B cell (primary cell): ENCODE measurements around the gene MYH7B. TPM values are rescaled to one million over a fixed set of nuclear protein-coding genes. Genes with fewer than 3 reads are reported as not detected.

Source experiments
- ATAC-seq: fragments of 200-7000 bp; cut with Tn5 transposase; one replicate; pipeline ENCODE4 v1.10.0; 2021; ENCODE audit warnings: low read depth, mild to moderate bottlenecking, moderate number of reproducible peaks, moderate library complexity
- CTCF ChIA-PET: fragments of 350-600 bp; sonication (Branson Sonifier 250); formaldehyde crosslinking; loops from one replicate; lab custom pipeline; 2021; ENCODE audit warnings: antibody characterized with exemption, inconsistent platforms; lab: Charles Lee
- POLR2A ChIA-PET: fragments of 350-600 bp; sonication (Branson Sonifier 250); formaldehyde crosslinking; loops from one replicate; lab custom pipeline; 2021; ENCODE audit warnings: antibody characterized with exemption; lab: Charles Lee
- DNase-seq: peaks from one replicate; pipeline ENCODE4 v3.0.0; 2013
- H2AFZ ChIP-seq: 2 replicates; pipeline ENCODE4 v1.6.1; 2012; ENCODE audit warnings: mild to moderate bottlenecking, low read depth, low read length; ENCODE audit not compliant: insufficient read depth, poor library complexity, severe bottlenecking
- H3K27ac ChIP-seq, 2 donors: 1 replicate in 1 of 2; 2 replicates in 1 of 2; pipeline ENCODE4 v1.5.1; 2012 to 2013; ENCODE audit warnings: low read length in 2 of 2, mild to moderate bottlenecking in 2 of 2, moderate library complexity in 1 of 2
- H3K27me3 ChIP-seq, 4 experiments: fragments of 200-600 bp in 1 of 4; sonication (generic) in 1 of 4; replicated peaks in 1 of 4; 1 replicate in 2 of 4; 2 replicates in 2 of 4; pipeline versions ENCODE4 v1.6.1 to v1.7.0; 2013 to 2016; ENCODE audit warnings: low read length in 3 of 4, mild to moderate bottlenecking in 2 of 4, mixed read lengths in 1 of 4, moderate library complexity in 1 of 4; ENCODE audit not compliant: insufficient read depth in 4 of 4, control insufficient read depth in 3 of 4; ENCODE audit errors: control extremely low read depth in 1 of 4
- H3K36me3 ChIP-seq, 2 experiments: replicated peaks in 1 of 2; 1 replicate in 1 of 2; 2 replicates in 1 of 2; pipeline versions ENCODE4 v1.6.1 to v1.7.1; 2013; ENCODE audit warnings: low read length in 1 of 2; ENCODE audit not compliant: insufficient read depth in 2 of 2, control insufficient read depth in 1 of 2; ENCODE audit errors: control extremely low read depth in 1 of 2, extremely low read depth in 1 of 2
- H3K4me1 ChIP-seq, 2 donors: fragments of 200-600 bp in 1 of 2; sonication (generic) in 1 of 2; 1 replicate in 1 of 2; 2 replicates in 1 of 2; pipeline versions ENCODE4 v1.5.1 to v1.6.1; 2013 to 2017; ENCODE audit warnings: low read length in 2 of 2; ENCODE audit not compliant: control insufficient read depth in 2 of 2, insufficient read depth in 2 of 2
- H3K4me2 ChIP-seq: replicated peaks from 2 replicates; pipeline ENCODE3; 2012; ENCODE audit warnings: mild to moderate bottlenecking, low read depth, low read length; ENCODE audit not compliant: poor library complexity, severe bottlenecking
- H3K4me3 ChIP-seq, 5 experiments: fragments of 200-600 bp in 1 of 5; sonication (generic) in 1 of 5; 1 replicate in 3 of 5; 2 replicates in 2 of 5; pipeline versions ENCODE4 v1.5.1 to v1.7.0; 2011 to 2016; ENCODE audit warnings: low read length in 4 of 5, mild to moderate bottlenecking in 4 of 5, low read depth in 2 of 5, control low read depth in 1 of 5, moderate library complexity in 1 of 5; ENCODE audit not compliant: insufficient read depth in 1 of 5; ENCODE audit errors: control extremely low read depth in 1 of 5, extremely low read depth in 1 of 5
- H3K79me2 ChIP-seq: fragments of 200-600 bp; sonication (generic); one replicate; pipeline ENCODE4 v1.6.0; 2016; ENCODE audit warnings: low read length; ENCODE audit not compliant: control insufficient read depth, insufficient read depth
- H3K9ac ChIP-seq: fragments of 200-600 bp; sonication (generic); 2 replicates; pipeline ENCODE4 v1.6.1; 2017; ENCODE audit warnings: mild to moderate bottlenecking, low read length, moderate library complexity
- H3K9me3 ChIP-seq, 3 donors: one replicate each; pipeline versions ENCODE4 v1.6.1 to v1.7.1; 2013; ENCODE audit warnings: low read length in 2 of 3; ENCODE audit not compliant: control insufficient read depth in 2 of 3, insufficient read depth in 1 of 3; ENCODE audit errors: control extremely low read depth in 1 of 3
- H4K20me1 ChIP-seq: 2 replicates; pipeline ENCODE4 v1.6.0; 2012; ENCODE audit warnings: mild to moderate bottlenecking, low read length; ENCODE audit not compliant: insufficient read depth, control insufficient read depth, poor library complexity, severe bottlenecking
- H3K27ac Mint-ChIP-seq: one replicate; pipeline ENCODE4 v1.8.0; 2021; ENCODE audit warnings: mixed read lengths
- H3K27me3 Mint-ChIP-seq: one replicate; pipeline ENCODE4 v1.8.0; 2021; ENCODE audit warnings: mixed read lengths
- H3K4me1 Mint-ChIP-seq: one replicate; pipeline ENCODE4 v1.8.0; 2021; ENCODE audit warnings: mixed read lengths
- H3K4me3 Mint-ChIP-seq: one replicate; pipeline ENCODE4 v1.8.0; 2021; ENCODE audit warnings: mixed read lengths
- H3K9me3 Mint-ChIP-seq: one replicate; pipeline ENCODE4 v1.8.0; 2022; ENCODE audit warnings: mixed read lengths; ENCODE audit not compliant: insufficient read depth
- EZH2 ChIP-seq: IDR thresholded peaks from 2 replicates; pipeline ENCODE4 v1.6.1; 2012; ENCODE audit warnings: borderline replicate concordance, low read depth, mild to moderate bottlenecking, moderate library complexity, low read length; ENCODE audit not compliant: insufficient read depth, poor library complexity, severe bottlenecking
- WGBS: methylation state at CpG from one replicate; pipeline ENCODE4 v1.1.5; 2013; ENCODE audit warnings: missing lambda C conversion rate; ENCODE audit not compliant: insufficient coverage; 5-methylcytosine and 5-hydroxymethylcytosine counted together
- intact Hi-C: fragments of 100-400 bp; cut with micrococcal nuclease; formaldehyde crosslinking; loops from one replicate; pipeline ENCODE4 v1.10.0; 2022
- polyA plus RNA-seq: library from polyadenylated mRNA; depleted of rRNA; stranded (reverse); fragments of >200 nt; gene quantifications from 2 replicates; pipeline ENCODE4 v1.2.3, GENCODE V29; 2012
- total RNA-seq, 2 donors: library from RNA; stranded (reverse); fragments of 120-200 nt in 1 of 2; gene quantifications; 1 replicate in 1 of 2; 2 replicates in 1 of 2; pipeline versions ENCODE4 v1.2.3 to v1.2.4, GENCODE V29; 2013 to 2022
- TF ChIP-seq, protein P1 (sequence below): fragments of 200-600 bp; IDR thresholded peaks from one replicate; pipeline ENCODE4 v1.8.0; 2022; ENCODE audit warnings: antibody characterized with exemption, mild to moderate bottlenecking

MYH7B gene
- total and polyA plus RNA-seq, 2 donors (not counting 1 experiment from before 2014, with no cell fraction given): 0.79 to 1.2 TPM

GRCh38 chr20:34992751-34993417 lies 37.2 kb downstream of the MYH7B start:
- H3K9ac ChIP-seq: no peak overlapping the region
- H3K27me3 ChIP-seq: no peaks in the 10 kb centered on the region
- H3K9me3 Mint-ChIP-seq: no peaks in the 10 kb centered on the region
- ATAC-seq (no peak), DNase-seq (no peak)
- no peaks in the 10 kb centered on the region for H3K4me1 ChIP-seq
- 94% methylated on average over 20 of the region's 20 CpGs for WGBS
- H3K4me2 ChIP-seq: no peak overlapping the region
- peaks cover 0 to 19% of the 10 kb centered on the region in 2 experiments for H3K36me3 ChIP-seq
- no peaks in the 10 kb centered on the region for H3K27me3 Mint-ChIP-seq
- H3K9me3 ChIP-seq: no peaks in the 10 kb centered on the region
- no peak overlapping the region for H2AFZ ChIP-seq
- no peak overlapping the region for H3K4me3 Mint-ChIP-seq
- ChIA-PET POLR2A (no interaction called here), CTCF (no interaction called here)
- no peak overlapping the region for H3K27ac Mint-ChIP-seq
- H3K79me2 ChIP-seq: no peaks in the 10 kb centered on the region
- no peak overlapping the region for H3K4me3 ChIP-seq
- H4K20me1 ChIP-seq: no peaks in the 10 kb centered on the region
- intact Hi-C loops: no loop called here
- no peaks in the 10 kb centered on the region for H3K4me1 Mint-ChIP-seq
- TF ChIP-seq, protein P1, sequence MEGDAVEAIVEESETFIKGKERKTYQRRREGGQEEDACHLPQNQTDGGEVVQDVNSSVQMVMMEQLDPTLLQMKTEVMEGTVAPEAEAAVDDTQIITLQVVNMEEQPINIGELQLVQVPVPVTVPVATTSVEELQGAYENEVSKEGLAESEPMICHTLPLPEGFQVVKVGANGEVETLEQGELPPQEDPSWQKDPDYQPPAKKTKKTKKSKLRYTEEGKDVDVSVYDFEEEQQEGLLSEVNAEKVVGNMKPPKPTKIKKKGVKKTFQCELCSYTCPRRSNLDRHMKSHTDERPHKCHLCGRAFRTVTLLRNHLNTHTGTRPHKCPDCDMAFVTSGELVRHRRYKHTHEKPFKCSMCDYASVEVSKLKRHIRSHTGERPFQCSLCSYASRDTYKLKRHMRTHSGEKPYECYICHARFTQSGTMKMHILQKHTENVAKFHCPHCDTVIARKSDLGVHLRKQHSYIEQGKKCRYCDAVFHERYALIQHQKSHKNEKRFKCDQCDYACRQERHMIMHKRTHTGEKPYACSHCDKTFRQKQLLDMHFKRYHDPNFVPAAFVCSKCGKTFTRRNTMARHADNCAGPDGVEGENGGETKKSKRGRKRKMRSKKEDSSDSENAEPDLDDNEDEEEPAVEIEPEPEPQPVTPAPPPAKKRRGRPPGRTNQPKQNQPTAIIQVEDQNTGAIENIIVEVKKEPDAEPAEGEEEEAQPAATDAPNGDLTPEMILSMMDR: no peak
- TF ChIP-seq EZH2: no peak
- no peak overlapping the region for H3K27ac ChIP-seq

- DNase-seq (no peak), ATAC-seq (no peak)
- Histone ChIP-seq H3K36me3 (peaks cover 0 to 24% of the 10 kb centered on the region in 2 experiments), H3K4me1 (no peaks in the 10 kb centered on the region), H3K9me3 (no peaks in the 10 kb centered on the region), H2AFZ (no peak overlapping the region), H3K9ac (no peak overlapping the region), H3K27ac (no peak overlapping the region), H3K79me2 (no peaks in the 10 kb centered on the region), H3K27me3 (no peaks in the 10 kb centered on the region), H4K20me1 (no peaks in the 10 kb centered on the region), H3K4me3 (no peak overlapping the region), H3K4me2 (no peak overlapping the region)
- POLR2A ChIA-PET: no interaction called here
- Mint-ChIP-seq H3K4me1 (no peaks in the 10 kb centered on the region), H3K27me3 (no peaks in the 10 kb centered on the region), H3K9me3 (no peaks in the 10 kb centered on the region), H3K27ac (no peak overlapping the region), H3K4me3 (no peak overlapping the region)
- CTCF ChIA-PET: no interaction called here
- 93% methylated on average over 22 of the region's 22 CpGs for WGBS
- TF ChIP-seq EZH2: no peak
- TF ChIP-seq, protein P1: no peak
- intact Hi-C loops: no loop called here
Measured at GRCh38 chr20:34993941-34994508, 38.4 kb downstream of the MYH7B start.
